ENCODE data around the gene PPL. TPM values are rescaled to one million over a fixed set of nuclear protein-coding genes. Genes with fewer than 3 reads are reported as not detected.
"Not testable (repeated sequence)": the region's sequence is repeated elsewhere in the genome, so short reads cannot be mapped to it uniquely, and the experiment has no call there.

Gene PPL
- total RNA-seq, result 0.31 TPM

- DNase-seq, result no peak
Measured at GRCh38 chr16:4936991-4937781, at the start of gene PPL. Gene PPL, minus strand, starts transcription at chr16:4937148. Its CDS starts 103 bp downstream, at chr16:4937045.

DNA sequence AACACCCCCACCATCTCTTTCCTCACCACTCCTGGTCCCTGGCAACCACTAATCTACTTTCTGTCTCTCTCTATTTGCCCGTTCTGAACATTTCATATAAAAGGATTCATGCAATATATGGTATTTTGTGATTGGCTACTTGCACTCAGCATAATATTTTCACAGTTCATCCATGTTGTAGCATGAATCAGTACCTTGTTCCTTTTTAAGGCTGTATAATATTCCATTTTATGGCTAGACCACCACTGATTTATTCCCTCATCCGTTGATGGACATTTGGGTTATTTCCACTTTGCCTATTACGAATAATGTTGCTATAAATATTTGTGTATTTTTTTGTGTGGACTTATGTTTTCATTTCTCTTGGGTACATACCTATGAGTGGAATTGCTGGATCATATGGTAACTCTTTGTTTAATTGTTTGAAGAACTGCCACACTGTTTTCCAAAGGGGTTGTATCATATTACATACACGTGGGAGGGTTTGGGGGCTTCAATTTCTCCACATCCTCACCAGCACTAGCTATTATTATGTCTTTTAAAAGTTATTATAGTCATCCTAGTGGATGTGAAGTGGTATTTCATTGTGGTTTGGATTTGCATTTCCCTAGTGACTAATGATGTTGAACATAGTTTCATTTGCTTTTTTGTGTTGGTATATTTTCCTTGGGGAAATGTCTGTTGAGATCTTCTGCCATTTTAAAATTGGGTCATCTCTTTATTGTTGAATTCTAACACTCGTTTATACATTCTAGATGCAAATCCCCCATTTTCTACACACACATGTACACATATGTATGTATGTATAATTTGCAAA lies 47.4 kb upstream of the PPL start:
- DNase-seq, result no peak

- DNase-seq, result no peak
Measured at GRCh38 chr16:4982056-4982867, 45.3 kb upstream of the PPL start.

DNA sequence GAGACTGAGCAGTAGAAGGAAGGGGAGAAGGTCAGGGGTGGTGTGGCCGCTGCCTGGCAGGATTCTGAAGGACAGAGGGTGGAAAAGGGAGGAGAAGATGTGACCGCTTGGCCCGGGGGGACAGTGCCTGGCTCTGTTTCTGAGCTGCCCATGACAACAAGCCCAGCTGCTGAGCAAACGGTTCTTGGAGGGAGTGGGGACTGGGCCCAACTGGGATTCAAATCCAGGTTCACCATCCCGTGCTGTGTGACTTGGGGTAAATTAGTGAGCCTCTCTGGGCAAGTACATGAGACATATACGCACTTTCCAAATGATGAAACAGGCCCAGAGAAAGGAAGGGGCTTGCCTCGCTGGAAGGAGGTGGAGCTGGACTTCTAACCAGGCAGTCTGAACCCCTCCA lies 44.5 kb upstream of the PPL start:
- no peak for DNase-seq

- DNase-seq, result no peak
Measured at GRCh38 chr16:4980691-4981090, 43.7 kb upstream of the PPL start.

GRCh38 chr16:4979736-4980660 lies 43.0 kb upstream of the PPL start:
- no peak for DNase-seq

DNA sequence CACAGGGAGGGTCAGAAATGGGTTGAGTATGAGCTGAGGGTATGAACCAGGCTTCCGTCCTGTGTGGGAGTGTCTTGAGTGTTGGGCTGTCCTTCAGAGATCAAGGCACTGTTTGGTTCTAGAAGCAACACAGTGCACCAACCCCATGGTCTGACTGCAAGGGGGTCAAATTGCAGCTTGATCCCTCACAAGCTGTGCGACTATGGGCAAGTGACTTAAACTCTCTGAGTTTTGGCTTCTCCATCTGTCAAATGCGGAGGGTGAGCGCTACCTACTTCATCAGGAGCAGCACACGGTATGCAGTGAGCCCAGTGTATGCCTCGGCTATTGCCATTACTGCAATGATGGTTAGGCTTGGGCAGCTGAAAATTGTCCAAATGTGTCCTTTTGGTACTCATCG lies 42.2 kb upstream of the PPL start:
- no peak for DNase-seq

- no peak for DNase-seq
Measured at GRCh38 chr16:4976611-4977145, 39.7 kb upstream of the PPL start.

GRCh38 chr16:4976079-4976478 lies 39.1 kb upstream of the PPL start:
- DNase-seq, result no peak

GRCh38 chr16:4972938-4973587 lies 36.1 kb upstream of the PPL start:
- peak; percentile 78 for DNase-seq

GRCh38 chr16:4970010-4970409 lies 33.1 kb upstream of the PPL start:
- DNase-seq, result no peak

GRCh38 chr16:4968879-4969483 lies 32.0 kb upstream of the PPL start:
- DNase-seq, result no peak

DNA sequence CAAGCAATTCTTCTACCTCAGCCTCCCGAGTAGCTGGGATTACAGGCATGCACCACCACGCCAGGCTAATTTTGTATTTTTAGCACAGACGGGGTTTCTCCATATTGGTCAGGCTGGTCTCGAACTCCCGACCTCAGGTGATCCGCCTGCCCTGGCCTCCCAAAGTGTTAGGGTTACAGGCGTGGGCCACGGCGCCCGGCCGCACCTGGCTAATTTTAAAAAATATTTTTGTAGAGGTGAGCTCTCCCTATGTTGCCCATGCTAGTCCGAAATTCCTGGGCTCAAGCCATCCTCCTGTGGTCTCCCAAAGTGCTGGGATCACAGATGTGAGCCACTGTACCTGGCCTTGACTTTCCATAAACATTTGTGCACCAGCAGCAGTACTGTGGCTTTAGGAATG lies 31.3 kb upstream of the PPL start:
- not testable (repeated sequence) for DNase-seq

DNA sequence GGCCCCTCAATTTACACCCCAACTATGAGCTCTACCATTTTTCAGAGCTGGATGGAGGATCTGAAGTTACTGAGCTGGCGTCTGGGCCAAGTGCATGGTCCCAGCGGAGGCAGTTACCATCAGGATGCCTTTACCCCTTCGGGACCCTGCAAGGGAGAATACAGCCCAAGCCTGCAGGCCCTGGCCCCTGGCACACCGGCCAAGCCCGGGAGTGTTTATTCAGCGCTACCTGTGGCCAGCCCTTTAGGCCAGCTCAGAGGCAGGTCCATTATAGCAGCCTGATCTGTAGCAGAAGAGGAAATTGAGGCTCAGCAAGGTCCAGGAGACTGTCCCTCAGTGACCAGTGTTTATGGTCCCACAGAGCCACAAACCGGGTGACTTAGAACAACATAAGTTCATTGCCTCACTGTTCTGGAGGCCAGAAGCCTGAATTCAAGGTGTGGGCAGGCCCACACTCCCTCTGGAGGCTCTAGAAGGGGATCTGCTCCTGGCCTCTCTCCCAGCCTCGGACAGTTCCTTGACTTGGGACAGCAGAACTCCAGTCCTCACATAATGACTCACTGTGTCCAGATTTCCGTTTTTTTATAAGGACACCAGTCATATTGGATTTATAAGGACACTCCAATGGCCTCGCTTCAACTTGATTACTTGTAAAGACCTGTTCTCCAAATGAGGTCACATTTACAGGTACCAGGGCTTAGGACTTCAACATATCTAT lies 29.9 kb upstream of the PPL start:
- DNase-seq, result no peak

- DNase-seq, result not testable (repeated sequence)
Measured at GRCh38 chr16:4963527-4963926, 26.6 kb upstream of the PPL start.

- DNase-seq, result peak; percentile 37
Measured at GRCh38 chr16:4962716-4963115, 25.8 kb upstream of the PPL start.

- DNase-seq, result no peak
Measured at GRCh38 chr16:4960579-4960978, 23.6 kb upstream of the PPL start.

- DNase-seq, result no peak
Measured at GRCh38 chr16:4958510-4959438, 21.8 kb upstream of the PPL start.

All from occipital lobe (tissue), 2 donors.